Duodenal mucosa (tissue), 2 donors: ENCODE data around the gene NTF4.
A peak's percentile ranks its signal among the peaks of the same experiment; 100 is the strongest.
"Not testable (repeated sequence)": the region's sequence is repeated elsewhere in the genome, so short reads cannot be mapped to it uniquely, and the experiment has no call there.

Experiments
- H3K27ac ChIP-seq: one replicate; pipeline ENCODE4 v1.7.0; 2013; ENCODE audit warnings: low read depth, low read length
- H3K27me3 ChIP-seq, 2 donors: one replicate each; pipeline ENCODE4 v1.7.0; 2013; ENCODE audit warnings: low read length in 2 of 2, control low read depth in 1 of 2; ENCODE audit not compliant: insufficient read depth in 2 of 2, control insufficient read depth in 1 of 2
- H3K36me3 ChIP-seq, 2 donors: one replicate each; pipeline ENCODE4 v1.7.0; 2013; ENCODE audit warnings: low read length in 2 of 2, control low read depth in 1 of 2; ENCODE audit not compliant: insufficient read depth in 2 of 2, control insufficient read depth in 1 of 2
- H3K4me1 ChIP-seq, 2 donors: one replicate each; pipeline ENCODE4 v1.7.0; 2013; ENCODE audit warnings: low read length in 2 of 2, control low read depth in 1 of 2; ENCODE audit not compliant: insufficient read depth in 2 of 2, control insufficient read depth in 1 of 2
- H3K4me3 ChIP-seq, 2 donors: one replicate each; pipeline ENCODE4 v1.7.0; 2013; ENCODE audit warnings: low read length in 2 of 2, low read depth in 1 of 2
- H3K9ac ChIP-seq, 2 donors: one replicate each; pipeline ENCODE4 v1.7.0; 2013; ENCODE audit warnings: low read length in 2 of 2, low read depth in 1 of 2
- H3K9me3 ChIP-seq, 2 donors: one replicate each; pipeline ENCODE4 v1.7.0; 2013; ENCODE audit warnings: low read length in 2 of 2, control low read depth in 1 of 2; ENCODE audit not compliant: control insufficient read depth in 1 of 2

The NTF4 gene

GRCh38 chr19:49022116-49022515 is 42.5 kb downstream of the NTF4 start:
- Histone ChIP-seq H3K27ac (no peak overlapping the region), H3K27me3 (peaks cover 13 to 16% of the 10 kb centered on the region in 2 donors), H3K9ac (no peak overlapping the region), H3K36me3 (no peaks in the 10 kb centered on the region), H3K9me3 (no peaks in the 10 kb centered on the region), H3K4me3 (no peak overlapping the region), H3K4me1 (peaks cover 12 to 13% of the 10 kb centered on the region in 2 donors)

- H3K27me3 ChIP-seq, result peaks cover 13 to 16% of the 10 kb centered on the region in 2 donors
- peaks cover 12 to 13% of the 10 kb centered on the region in 2 donors for H3K4me1 ChIP-seq
- no peak overlapping the region for H3K9ac ChIP-seq
- H3K4me3 ChIP-seq, result no peak overlapping the region
- no peaks in the 10 kb centered on the region for H3K9me3 ChIP-seq
- peaks cover 0 to 1% of the 10 kb centered on the region in 2 donors for H3K36me3 ChIP-seq
- no peak overlapping the region for H3K27ac ChIP-seq
Measured at GRCh38 chr19:49020931-49021895, 43.4 kb downstream of the NTF4 start.

- Histone ChIP-seq H3K27ac (no peak overlapping the region), H3K36me3 (peaks cover 0 to 5% of the 10 kb centered on the region in 2 donors), H3K9me3 (no peaks in the 10 kb centered on the region), H3K27me3 (peaks cover 13 to 16% of the 10 kb centered on the region in 2 donors), H3K4me3 (no peak overlapping the region), H3K4me1 (peaks cover 12 to 13% of the 10 kb centered on the region in 2 donors), H3K9ac (no peak overlapping the region)
Measured at GRCh38 chr19:49020342-49020741, 44.3 kb downstream of the NTF4 start.

GRCh38 chr19:49019242-49019932 is 45.2 kb downstream of the NTF4 start:
- peak overlapping the region; percentile 52 to 55 for H3K4me3 ChIP-seq
- peaks cover 13 to 16% of the 10 kb centered on the region in 2 donors for H3K27me3 ChIP-seq
- peaks cover 0 to 15% of the 10 kb centered on the region in 2 donors for H3K36me3 ChIP-seq
- H3K9me3 ChIP-seq, result no peaks in the 10 kb centered on the region
- H3K9ac ChIP-seq, result no peak overlapping the region
- H3K27ac ChIP-seq, result no peak overlapping the region
- peaks cover 12 to 13% of the 10 kb centered on the region in 2 donors for H3K4me1 ChIP-seq

- peak overlapping the region; percentile 52 to 55 for H3K4me3 ChIP-seq
- peak overlapping the region; percentile 12 to 57 for H3K9ac ChIP-seq
- not testable (repeated sequence) for H3K27ac ChIP-seq, H3K9me3 ChIP-seq
- peaks cover 12 to 13% of the 10 kb centered on the region in 2 donors for H3K4me1 ChIP-seq
- H3K27me3 ChIP-seq, result peaks cover 13 to 16% of the 10 kb centered on the region in 2 donors
- H3K36me3 ChIP-seq, result peaks cover 0 to 21% of the 10 kb centered on the region in 2 donors
Measured at GRCh38 chr19:49018388-49019241, 46.0 kb downstream of the NTF4 start.

GRCh38 chr19:49017666-49018351 is 46.8 kb downstream of the NTF4 start:
- Histone ChIP-seq H3K9me3 (no peaks in the 10 kb centered on the region), H3K4me1 (peaks cover 12 to 13% of the 10 kb centered on the region in 2 donors), H3K9ac (peak overlapping the region; percentile 12 to 57), H3K4me3 (peak overlapping the region; percentile 52 to 55), H3K27me3 (peaks cover 13 to 16% of the 10 kb centered on the region in 2 donors), H3K36me3 (peaks cover 0 to 23% of the 10 kb centered on the region in 2 donors), H3K27ac (no peak overlapping the region)

- peaks cover under 1 to 29% of the 10 kb centered on the region in 2 donors for H3K36me3 ChIP-seq
- peak within 1 kb of the TSS; percentile 12 to 57 for H3K9ac ChIP-seq
- peak within 1 kb of the TSS; percentile 52 to 55 for H3K4me3 ChIP-seq
- H3K27ac ChIP-seq, result no peak within 1 kb of the TSS
- H3K4me1 ChIP-seq, result peaks cover 12 to 13% of the 10 kb centered on the region in 2 donors
- peaks cover 13 to 16% of the 10 kb centered on the region in 2 donors for H3K27me3 ChIP-seq
- H3K9me3 ChIP-seq, result no peaks in the 10 kb centered on the region
Measured at GRCh38 chr19:49017041-49017665, 47.5 kb downstream of the NTF4 start, which contains the start of gene LHB. Gene LHB (minus strand): TSS chr19:49017091. CDS start chr19:49017081, 10 bp downstream.

GRCh38 chr19:49016067-49016839 is 48.4 kb downstream of the NTF4 start:
- no peak overlapping the region for H3K4me3 ChIP-seq
- H3K36me3 ChIP-seq, result peaks cover 8 to 38% of the 10 kb centered on the region in 2 donors
- no peaks in the 10 kb centered on the region for H3K9me3 ChIP-seq
- H3K4me1 ChIP-seq, result peaks cover 12 to 13% of the 10 kb centered on the region in 2 donors
- no peak overlapping the region for H3K9ac ChIP-seq
- peaks cover 13% of the 10 kb centered on the region in 2 donors for H3K27me3 ChIP-seq
- no peak overlapping the region for H3K27ac ChIP-seq
